ENCODE data around the gene CEP128.

DNA sequence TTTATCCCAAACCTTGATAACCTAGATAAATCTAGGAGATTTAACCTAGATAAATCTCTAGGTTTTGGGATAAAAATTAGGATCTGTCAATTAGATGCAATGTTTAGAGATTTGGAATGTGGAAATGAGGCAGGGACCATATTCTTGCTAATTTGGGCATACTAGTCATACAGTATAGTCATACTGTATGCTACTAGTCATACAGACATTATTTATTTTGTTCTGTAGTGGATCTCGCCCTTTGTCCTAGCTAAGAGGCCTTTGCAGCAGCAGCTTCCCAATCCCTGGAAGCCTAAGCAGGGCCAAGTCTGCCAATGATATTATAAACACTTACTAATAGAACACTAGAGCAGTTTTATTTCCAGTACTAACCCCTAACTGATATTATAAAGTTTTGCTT lies 136.4 kb downstream of the CEP128 start:
- TF ChIP-seq, protein P1, sequence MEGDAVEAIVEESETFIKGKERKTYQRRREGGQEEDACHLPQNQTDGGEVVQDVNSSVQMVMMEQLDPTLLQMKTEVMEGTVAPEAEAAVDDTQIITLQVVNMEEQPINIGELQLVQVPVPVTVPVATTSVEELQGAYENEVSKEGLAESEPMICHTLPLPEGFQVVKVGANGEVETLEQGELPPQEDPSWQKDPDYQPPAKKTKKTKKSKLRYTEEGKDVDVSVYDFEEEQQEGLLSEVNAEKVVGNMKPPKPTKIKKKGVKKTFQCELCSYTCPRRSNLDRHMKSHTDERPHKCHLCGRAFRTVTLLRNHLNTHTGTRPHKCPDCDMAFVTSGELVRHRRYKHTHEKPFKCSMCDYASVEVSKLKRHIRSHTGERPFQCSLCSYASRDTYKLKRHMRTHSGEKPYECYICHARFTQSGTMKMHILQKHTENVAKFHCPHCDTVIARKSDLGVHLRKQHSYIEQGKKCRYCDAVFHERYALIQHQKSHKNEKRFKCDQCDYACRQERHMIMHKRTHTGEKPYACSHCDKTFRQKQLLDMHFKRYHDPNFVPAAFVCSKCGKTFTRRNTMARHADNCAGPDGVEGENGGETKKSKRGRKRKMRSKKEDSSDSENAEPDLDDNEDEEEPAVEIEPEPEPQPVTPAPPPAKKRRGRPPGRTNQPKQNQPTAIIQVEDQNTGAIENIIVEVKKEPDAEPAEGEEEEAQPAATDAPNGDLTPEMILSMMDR (IDR thresholded peaks at IDR 0.05) = no peak
- TF ChIP-seq POLR2AphosphoS5 (IDR thresholded peaks at IDR 0.05) (no peak), POLR2A (IDR thresholded peaks at IDR 0.05) (no peak), EP300 (IDR thresholded peaks at IDR 0.05) (no peak)

Data from suprapubic skin (tissue), 4 donors.